NCI-H460 (cell line): ENCODE data around the gene ARHGAP10. TPM values are rescaled to one million over a fixed set of nuclear protein-coding genes. Genes with fewer than 3 reads are reported as not detected.
A peak's percentile ranks its signal among the peaks of the same experiment; 100 is the strongest.

Source experiments
- DNase-seq: peaks from one replicate; pipeline ENCODE4 v3.0.0-alpha.2; 2016; ENCODE audit warnings: low read depth; ENCODE audit errors: extremely low read depth
- total RNA-seq: library from RNA; depleted of rRNA; stranded (reverse); fragments of >200 nt; shearing (Covaris generic); gene quantifications from 2 replicates; pipeline ENCODE4 v1.2.3, GENCODE V29; 2014

Gene ARHGAP10
- total RNA-seq, 1 experiment from 2014 or later, result 5.1 TPM

DNA sequence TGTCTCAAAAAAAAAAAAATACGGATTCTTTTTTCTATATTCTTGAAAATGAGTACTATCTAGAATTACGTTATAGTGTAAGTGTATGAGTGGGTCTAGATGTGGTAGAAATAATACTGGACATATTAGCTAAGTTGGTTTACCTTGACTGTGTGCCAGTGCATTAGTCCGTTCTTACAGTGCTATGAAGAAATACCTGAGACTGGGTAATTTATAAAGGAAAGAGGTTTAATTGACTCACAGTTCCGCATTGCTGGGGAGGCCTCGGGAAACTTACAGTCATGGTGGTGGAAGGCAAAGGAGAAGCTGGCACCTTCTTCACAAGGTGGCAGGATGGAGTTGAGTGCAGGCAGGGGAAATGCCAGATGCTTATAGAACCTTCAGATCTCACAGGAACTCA is 92.4 kb downstream of the ARHGAP10 start:
- no peak for DNase-seq

DNA sequence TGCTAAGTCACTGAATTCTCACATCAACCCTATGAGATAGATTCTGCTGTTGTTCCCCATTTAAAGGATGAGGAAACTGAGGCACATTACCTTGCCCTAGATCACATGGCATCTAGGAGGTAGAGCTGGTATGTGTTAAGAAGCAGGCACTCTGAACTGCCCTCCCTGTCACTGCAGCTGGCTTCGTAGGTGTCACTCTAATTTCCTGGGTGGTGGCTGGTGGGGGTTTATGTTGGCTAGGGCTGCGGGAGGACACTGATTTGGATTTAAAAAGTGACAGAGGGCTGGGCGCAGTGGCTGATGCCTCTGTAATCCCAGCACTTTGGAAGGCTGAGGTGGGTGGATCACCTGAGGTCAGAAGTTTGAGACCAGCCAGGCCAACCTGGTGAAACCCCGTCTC is 93.0 kb downstream of the ARHGAP10 start:
- DNase-seq, result no peak

DNA sequence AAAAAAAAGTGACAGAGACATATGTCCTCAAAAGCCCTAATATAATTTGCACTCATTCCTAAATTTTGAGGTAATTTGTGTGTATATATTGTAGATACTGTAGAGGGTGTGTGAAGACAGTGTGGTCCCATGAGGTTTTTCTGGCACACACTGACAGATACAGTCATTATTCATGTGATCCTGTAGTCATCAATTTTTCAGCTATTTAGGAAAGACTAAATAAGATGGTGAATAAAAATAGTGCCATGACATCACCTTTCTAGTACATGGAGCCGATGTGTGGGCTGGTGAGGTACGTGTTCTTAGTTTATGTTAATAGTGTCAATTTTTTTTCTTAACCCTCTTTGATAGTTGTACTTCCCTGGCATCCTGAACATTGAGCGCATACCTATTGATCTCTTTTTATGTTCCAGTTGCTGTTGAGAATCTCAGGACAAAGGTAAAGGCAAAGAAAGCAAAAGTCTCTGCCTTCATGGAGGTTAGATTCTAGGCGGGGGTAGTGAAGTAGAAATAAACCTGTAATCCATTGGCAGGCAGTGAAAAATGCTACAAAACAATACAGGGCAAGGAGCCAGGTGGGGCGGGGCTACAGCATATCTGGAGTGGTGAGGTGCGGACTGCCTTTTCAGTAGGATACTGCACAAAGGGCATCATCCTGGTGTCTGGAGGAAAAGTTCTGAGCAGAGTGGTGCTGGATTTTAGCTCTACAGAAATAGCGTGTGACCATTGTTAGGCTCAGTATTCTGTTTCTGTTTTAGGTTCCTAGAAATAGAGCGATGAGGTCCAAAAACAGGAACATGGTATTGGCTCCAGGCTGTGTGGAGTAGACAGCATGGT is 93.8 kb downstream of the ARHGAP10 start:
- no peak for DNase-seq

DNA sequence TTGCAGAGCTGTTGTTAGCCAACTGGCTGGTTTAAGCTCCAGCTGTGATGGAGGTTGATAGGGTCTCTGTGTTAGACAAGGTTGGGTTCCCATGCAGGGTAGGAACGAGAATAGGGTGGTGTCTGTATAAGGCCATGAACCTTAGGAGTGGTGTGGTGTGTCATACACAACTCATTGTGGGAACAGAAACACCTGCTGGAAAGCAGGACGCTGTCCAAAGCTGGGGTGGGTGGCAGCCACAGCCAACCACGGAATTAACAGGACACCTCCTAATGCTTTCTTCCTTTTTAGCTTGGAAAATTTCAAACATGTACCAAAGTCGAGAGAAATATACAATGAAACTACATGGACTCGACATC is 94.4 kb downstream of the ARHGAP10 start:
- no peak for DNase-seq

DNA sequence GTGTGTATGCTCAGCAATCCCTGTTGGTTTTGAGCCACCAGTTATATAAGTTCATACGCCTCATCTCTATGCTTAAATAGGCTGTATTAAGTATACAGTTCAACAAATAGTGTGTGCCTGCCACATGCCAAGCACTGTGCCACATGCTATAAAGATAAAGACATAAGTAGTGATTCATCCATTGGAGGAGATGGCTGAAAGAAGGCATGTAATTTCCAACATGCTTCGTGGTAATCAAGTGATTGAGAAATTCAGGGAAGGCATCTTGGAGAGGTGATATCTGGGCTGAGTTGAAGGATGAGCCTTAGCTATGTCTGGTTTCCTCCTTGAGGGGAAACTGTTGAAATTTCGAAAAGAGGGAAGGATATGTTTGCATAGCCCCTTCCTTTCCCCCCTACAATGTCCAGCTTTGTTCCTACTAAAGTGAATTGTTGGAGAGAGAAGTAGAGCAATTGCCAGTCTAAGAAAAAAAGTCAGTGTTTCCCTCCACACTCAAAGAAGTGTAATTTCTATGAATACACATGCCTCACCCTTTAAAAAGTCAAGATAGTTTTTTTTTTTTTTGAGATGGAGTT is 96.5 kb downstream of the ARHGAP10 start:
- DNase-seq, result no peak

DNA sequence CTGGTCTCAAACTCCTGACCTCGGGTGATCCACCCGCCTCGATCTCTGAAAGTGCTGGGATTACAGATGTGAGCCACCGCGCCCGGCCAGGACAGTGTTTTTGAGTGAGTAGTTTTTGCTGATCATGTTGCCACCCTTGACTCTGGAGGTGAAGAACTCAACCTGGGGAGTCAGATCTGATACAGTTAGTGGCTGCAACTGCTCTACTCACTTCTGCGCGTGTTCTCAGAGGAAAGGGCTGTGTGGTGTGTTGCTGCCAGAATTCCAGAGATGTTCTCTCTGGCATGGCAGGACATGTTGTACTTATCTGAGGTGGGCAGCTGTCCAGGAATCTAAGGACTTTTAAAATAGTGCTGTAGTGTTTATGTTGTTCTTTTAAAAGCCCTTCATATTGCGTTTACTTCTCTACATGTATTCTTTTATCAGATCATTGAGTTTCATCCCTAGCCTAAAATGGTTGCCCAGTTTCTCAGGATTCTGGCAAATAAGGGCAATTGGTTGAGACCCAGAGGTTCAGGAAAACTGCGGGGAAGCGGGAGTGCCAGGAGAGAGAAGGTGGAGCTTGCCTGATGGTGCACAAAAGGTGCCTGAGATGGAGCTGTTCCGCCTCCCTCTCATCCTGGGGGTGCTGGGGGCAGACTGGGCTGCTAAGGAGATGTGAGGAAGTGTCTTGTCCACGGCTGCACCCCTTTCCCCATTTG is 97.7 kb downstream of the ARHGAP10 start:
- no peak for DNase-seq

DNA sequence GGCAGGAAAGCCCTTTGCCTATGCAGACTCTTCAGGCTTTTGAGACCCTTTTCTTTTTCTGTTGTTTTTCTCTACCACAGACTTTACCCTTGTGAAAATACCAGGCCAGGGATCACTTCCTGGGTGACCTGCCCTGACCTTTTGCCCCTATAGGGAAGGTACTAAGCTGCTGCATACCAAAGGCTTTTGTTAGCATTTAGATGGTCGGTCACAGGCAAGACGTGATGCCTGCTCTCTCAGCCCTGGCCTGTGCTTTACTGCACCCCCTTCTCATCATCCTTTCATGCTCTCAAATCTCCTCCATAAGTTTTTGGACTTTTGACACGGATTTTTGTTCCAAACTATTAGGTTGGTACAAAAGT is 98.2 kb downstream of the ARHGAP10 start:
- DNase-seq, result no peak

DNA sequence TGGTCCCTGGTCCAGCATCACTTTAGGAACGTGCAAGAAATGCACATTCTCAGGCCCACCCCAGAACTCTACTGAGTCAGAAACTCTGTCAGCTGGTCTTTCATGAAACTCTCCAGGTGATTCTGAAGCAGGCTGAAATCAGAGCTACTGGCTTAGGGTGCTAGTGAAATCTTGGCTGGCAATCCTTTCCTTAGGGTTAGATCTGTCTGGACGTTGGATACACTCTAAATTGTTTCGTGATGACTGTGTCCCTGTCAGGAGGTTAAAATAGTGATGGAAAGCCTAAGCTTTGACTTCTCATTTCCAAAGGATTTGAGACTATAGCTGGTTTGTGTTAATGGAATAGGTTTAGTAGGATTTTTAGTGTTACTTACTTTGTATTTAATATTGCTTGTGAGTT is 99.1 kb downstream of the ARHGAP10 start:
- no peak for DNase-seq

DNA sequence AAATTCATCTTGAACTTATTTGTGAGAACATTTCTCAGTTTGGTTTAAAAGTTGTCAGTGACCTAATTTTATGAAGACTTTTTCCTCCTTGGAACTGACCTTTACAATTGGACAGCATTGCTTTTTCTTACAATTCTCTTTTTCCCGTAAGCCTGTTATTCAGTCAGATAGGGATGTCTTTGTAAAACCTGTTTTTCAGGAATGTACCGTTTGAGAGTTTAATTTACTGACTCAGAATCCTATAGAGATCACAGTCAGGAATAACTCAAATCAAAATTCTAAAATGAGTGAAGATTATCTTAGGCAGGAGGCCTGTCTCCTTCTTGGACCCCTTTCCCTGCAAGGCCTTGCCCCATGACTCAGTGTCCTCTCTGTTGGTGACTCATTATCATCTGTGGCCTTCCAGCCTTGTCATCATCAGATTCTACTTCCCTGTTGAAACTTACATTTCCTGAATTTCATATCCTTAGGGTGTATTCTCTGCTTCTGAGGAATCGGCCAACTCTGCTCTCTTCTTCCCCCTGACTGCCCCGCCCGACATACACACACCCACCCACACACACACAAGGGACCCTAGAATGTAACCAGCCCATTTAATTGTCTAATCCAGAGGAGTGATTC is 99.8 kb downstream of the ARHGAP10 start:
- DNase-seq, result peak; percentile 21

DNA sequence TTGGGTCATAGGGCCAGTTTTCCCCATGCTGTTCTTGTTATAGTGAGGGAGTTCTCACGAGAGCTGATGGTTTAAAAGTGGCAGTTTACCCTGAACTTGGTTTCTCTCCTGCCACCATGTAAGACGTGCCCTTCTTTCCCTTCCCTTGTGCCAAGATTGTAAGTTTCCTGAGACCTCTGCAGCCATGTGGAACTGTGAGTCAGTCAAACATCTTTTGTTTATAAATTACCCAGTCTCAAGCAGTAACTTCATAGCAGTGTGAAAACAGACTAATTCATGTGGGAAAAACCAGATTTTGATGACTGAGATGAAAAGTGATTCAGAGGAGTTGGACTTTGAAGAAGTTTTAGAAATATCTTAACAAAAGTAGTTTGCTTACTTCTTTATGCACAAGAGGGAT is 101.4 kb downstream of the ARHGAP10 start:
- DNase-seq, result no peak

DNA sequence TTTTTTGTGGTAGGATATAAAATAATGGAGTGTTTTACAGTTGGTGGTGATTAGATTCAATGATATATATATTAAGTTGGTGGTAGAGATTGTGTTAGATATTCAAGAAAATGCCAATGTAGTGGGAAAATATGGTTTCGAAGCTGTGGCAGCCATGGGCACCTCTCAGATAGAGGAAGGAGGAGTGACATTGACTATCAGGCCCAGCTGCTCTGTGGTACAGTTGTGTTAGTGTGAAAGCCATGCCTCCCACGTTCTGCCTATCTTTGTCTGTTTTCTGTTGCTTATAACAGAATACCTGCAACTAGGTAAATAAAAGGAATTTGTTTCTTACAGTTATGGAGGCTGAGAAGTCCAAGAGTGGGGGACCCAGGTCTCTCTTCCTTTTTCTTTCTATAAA is 101.9 kb downstream of the ARHGAP10 start:
- DNase-seq, result no peak

DNA sequence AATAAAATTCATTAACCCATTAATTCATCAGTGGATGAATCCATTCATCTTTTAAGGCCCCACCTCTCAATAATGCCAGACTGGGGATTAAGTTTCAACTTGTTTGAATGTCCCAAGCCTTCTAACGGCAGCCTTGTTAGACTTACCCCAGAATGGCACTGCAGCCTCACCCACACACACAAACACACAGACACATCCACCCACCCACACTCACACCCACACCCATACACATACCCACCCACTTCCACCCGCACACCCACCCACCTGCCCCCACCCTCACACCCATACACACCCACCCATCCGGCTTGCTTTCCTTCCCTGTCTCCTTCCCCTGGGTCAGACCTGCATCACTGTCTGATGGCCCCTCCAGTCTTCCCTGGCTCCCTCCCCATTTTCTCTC is 102.6 kb downstream of the ARHGAP10 start:
- DNase-seq, result no peak

DNA sequence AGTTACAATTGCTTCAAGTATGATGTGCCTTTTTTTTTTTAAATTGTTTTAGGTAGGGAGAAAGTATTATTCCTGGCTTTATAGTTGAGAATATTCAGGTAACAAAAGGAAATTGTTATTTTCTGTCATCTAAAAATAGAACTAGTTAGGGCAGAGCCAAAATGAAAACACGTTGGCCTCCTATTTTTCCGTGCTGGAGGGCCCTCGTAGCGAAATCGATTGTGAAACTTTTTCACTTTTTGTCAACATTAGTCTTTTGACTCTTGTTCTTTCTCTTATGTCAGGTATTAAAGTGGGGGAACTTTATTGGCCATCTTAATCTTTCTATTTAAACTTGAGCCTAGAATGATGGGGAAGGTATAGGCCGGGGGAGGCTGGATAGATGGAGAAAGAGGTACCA is 104.9 kb downstream of the ARHGAP10 start:
- no peak for DNase-seq

DNA sequence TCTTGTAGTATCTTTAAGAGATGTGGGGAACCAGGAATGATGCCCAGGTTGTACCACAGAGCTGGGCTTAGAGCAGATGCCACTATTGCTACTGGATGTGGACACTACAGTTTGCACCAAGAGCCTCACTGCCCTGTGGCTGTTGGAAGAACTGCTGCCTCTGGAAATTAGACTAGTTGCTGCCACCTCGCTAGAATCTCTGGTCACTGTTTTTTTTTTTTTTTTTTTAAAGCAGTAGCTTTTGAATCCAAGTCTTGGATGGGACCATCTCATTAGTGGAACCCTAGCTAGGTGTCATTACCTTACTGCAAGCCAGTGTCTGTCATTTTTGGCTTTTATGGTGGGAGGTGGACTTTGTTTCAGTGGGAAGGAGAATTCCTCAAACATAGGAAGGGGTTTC is 105.5 kb downstream of the ARHGAP10 start:
- DNase-seq, result peak; percentile 15

DNA sequence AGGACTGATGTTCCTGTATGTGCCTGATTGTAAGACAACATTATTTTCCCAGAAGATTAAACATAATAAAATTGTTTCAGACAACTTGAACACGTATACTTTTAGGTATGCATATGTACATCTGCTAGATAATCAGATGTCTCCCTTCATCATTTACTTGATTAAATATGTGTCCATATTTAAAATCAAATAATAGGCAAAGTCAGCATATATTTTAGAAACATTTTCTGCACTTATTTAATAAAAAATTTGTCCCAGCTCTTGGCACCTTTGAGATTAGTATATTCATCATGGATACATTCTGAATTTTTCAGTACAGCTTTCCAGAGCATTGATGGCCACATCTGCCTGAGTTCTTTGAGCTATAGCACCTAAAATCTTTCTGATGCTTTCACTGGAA is 106.0 kb downstream of the ARHGAP10 start:
- DNase-seq, result no peak

DNA sequence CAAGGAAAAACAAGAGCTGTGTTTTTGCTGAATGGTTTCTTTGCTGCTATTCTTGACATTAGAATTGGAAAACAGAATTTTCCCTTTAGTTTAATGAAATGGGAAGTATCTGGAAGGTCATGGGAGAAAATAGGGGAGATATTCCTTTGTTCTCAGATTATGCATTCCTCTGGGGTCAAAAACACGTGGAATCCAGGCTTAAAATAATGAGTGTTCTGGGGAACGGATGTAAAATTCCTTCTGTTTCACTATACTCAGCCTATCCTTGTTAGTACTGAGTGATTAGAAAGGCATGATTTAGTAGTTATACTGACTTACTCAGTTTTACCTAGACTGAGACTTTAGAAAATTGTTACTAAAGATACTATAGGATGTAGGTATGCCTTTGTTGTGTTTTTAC is 107.3 kb downstream of the ARHGAP10 start:
- no peak for DNase-seq

DNA sequence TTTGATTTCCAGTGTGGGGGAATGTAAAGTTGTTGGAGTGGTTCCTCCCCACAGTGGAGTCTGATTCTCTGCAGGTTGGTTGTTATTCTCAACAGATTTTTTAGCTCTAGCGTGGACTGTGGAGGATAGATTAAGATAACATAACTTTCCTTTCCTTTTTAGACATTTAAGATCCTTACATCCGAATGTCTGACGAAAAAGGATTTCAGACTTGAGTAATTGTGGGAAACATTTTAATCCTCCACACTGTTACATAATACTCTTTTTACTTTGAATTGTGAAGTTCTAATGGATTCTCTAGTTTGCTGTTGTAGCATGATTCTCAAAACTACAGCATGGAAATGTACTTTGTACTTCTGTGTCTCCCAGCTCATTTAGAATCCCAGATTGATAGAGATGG is 107.8 kb downstream of the ARHGAP10 start:
- DNase-seq, result no peak

DNA sequence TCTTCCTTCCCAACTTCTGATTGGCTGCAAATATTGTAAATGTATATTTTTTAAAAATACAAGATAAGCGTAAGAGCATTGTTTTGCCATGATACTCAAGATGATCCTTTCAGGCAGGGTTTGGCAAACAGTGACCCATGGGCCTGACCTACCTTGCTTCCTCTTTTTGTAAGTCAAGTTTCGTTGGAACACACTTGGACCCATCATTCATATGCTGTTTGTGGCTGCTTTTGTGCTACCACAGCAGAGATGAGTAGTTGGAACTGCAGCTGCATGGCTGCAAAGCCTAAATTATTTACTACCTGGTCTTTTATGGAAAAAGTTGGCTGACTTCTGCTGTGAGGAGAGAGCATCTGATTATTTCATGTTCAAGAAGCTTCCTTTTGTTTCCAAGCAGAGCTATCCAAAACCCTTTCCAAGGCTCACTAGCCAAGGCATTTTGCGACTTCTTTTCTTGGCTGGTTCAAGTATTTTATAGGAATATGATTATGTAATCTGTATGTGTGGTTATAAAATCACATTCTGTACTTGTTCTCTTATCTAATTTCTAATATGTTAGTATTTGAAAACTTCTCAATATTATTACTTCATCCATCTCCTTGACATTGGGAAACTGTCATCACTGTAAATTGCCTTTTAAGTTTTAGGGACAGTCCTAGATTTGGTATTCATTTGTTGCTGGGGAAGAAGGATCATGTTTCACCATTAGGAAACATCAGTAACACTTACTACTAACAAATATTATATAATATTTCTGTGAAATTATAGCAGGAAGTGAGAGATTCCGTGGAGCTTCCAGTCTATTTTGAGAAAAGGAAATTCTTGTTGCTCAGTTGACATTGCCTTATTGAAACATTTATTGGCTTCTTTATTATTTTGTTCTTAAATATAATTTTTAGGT is 109.2 kb downstream of the ARHGAP10 start:
- no peak for DNase-seq

DNA sequence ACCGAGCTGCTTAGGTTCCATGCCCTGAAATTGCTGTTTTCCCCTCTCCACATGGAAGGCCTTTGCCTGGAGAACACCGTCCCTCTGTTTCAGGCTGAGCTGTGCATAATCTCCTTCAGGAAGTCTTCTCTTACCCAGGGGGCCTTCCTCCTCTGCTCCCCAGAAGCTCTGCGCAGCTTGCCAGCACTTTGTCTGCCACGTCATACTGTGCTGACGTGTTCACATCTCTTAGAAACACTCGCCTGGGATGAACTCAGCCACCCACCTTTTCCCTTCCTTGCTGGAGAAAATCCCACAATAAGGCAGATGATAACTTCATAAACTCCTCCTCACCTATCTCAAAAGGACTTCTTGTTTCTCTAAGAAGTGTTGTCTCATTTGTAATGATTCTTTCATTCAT is 110.7 kb downstream of the ARHGAP10 start:
- no peak for DNase-seq

DNA sequence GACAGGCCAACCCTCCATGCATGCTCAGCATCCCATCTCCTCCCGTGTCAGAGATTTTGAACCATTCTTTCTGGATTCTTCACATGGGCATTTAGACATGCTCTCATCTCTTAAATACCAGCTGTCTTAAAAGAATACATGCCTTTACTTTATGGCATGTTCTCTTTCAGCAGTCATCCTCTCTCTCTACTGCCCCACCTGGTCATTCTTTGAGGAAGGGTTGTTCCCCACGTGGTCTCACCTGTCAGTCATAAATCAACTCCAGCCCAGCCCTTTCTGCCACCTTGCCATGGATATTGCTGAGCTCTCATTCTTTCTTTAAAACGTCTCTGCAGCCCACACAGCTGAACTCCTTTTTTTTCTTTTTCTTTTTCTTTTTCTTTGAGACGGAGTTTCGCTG is 111.3 kb downstream of the ARHGAP10 start:
- peak; percentile 16 for DNase-seq

DNA sequence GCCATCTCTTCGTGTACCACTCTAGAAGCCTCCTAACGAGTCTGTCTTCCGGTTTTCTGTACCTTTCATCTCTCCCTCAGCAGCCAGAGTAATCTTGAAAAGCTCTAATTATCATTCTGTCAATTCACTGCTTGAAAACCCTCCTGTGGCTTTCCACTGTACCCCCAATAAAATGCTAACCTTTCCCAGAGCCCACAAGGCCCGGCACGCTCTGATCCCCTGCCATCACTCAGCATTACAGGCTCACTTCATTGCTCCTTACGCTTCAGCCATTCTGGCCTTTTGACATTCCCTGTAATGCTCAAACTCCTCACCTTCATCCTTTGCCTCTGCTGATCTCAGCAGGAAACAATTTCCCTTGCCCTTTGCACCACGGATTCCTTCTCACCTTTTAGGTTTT is 112.9 kb downstream of the ARHGAP10 start:
- DNase-seq, result no peak
